Common myeloid progenitor, CD34-positive (primary cell): Measurements from ENCODE around the gene TTC3.

Experiments
- CTCF ChIA-PET: fragments of 350-600 bp; sonication (Branson Sonifier 250); formaldehyde crosslinking; loops from one replicate; lab custom pipeline; 2021; ENCODE audit warnings: antibody characterized with exemption; lab: Charles Lee
- POLR2A ChIA-PET: fragments of 350-600 bp; sonication (Branson Sonifier 250); formaldehyde crosslinking; loops from one replicate; lab custom pipeline; 2021; ENCODE audit warnings: antibody characterized with exemption; lab: Charles Lee
- DNase-seq, 3 donors: peaks; one replicate each; pipeline versions ENCODE4 v3.0.0 to v3.0.0-alpha.2; 2013
- H3K27ac ChIP-seq, 2 experiments: 1 replicate in 1 of 2; 2 replicates in 1 of 2; pipeline ENCODE4 v1.7.0; 2013; ENCODE audit warnings: inconsistent platforms in 2 of 2, low read length in 2 of 2, mild to moderate bottlenecking in 2 of 2, low read depth in 1 of 2, moderate library complexity in 1 of 2; ENCODE audit not compliant: severe bottlenecking in 2 of 2, insufficient read depth in 1 of 2, poor library complexity in 1 of 2
- H3K27me3 ChIP-seq, 5 experiments: replicated peaks in 2 of 5; 1 replicate in 3 of 5; 2 replicates in 2 of 5; pipeline versions ENCODE4 v1.6.1 to v1.7.0; 2013; ENCODE audit warnings: low read length in 4 of 5, mild to moderate bottlenecking in 2 of 5, moderate library complexity in 2 of 5, inconsistent platforms in 1 of 5; ENCODE audit not compliant: insufficient read depth in 5 of 5, control insufficient read depth in 4 of 5
- H3K36me3 ChIP-seq, 4 experiments: 1 replicate in 2 of 4; 2 replicates in 2 of 4; pipeline versions ENCODE4 v1.6.1 to v1.7.0; 2013; ENCODE audit warnings: low read length in 3 of 4, control low read depth in 1 of 4, mild to moderate bottlenecking in 1 of 4; ENCODE audit not compliant: control insufficient read depth in 4 of 4, insufficient read depth in 4 of 4
- H3K4me1 ChIP-seq, 4 experiments: 1 replicate in 3 of 4; 2 replicates in 1 of 4; pipeline versions ENCODE4 v1.6.1 to v1.7.1; 2013; ENCODE audit warnings: low read length in 3 of 4, mild to moderate bottlenecking in 3 of 4, control low read depth in 1 of 4, inconsistent platforms in 1 of 4, moderate library complexity in 1 of 4; ENCODE audit not compliant: control insufficient read depth in 4 of 4, insufficient read depth in 4 of 4; ENCODE audit errors: control extremely low read depth in 1 of 4
- H3K4me3 ChIP-seq, 7 experiments: 1 replicate in 4 of 7; 2 replicates in 3 of 7; pipeline versions ENCODE4 v1.5.1 to v1.7.0; 2013; ENCODE audit warnings: mild to moderate bottlenecking in 7 of 7, low read length in 6 of 7, moderate library complexity in 6 of 7, inconsistent platforms in 2 of 7, low read depth in 2 of 7, control low read depth in 1 of 7; ENCODE audit not compliant: insufficient read depth in 4 of 7, control insufficient read depth in 1 of 7; ENCODE audit errors: extremely low read depth in 1 of 7
- H3K9me3 ChIP-seq, 5 experiments: 1 replicate in 4 of 5; 2 replicates in 1 of 5; pipeline versions ENCODE4 v1.6.1 to v1.7.1; 2013; ENCODE audit warnings: low read length in 4 of 5, mild to moderate bottlenecking in 2 of 5, inconsistent platforms in 1 of 5, low read depth in 1 of 5, moderate library complexity in 1 of 5; ENCODE audit not compliant: control insufficient read depth in 4 of 5, insufficient read depth in 2 of 5; ENCODE audit errors: control extremely low read depth in 1 of 5
- WGBS: methylation state at CpG from one replicate; pipeline ENCODE4 v1.1.5; 2013; ENCODE audit not compliant: insufficient coverage; 5-methylcytosine and 5-hydroxymethylcytosine counted together

The TTC3 gene

DNA sequence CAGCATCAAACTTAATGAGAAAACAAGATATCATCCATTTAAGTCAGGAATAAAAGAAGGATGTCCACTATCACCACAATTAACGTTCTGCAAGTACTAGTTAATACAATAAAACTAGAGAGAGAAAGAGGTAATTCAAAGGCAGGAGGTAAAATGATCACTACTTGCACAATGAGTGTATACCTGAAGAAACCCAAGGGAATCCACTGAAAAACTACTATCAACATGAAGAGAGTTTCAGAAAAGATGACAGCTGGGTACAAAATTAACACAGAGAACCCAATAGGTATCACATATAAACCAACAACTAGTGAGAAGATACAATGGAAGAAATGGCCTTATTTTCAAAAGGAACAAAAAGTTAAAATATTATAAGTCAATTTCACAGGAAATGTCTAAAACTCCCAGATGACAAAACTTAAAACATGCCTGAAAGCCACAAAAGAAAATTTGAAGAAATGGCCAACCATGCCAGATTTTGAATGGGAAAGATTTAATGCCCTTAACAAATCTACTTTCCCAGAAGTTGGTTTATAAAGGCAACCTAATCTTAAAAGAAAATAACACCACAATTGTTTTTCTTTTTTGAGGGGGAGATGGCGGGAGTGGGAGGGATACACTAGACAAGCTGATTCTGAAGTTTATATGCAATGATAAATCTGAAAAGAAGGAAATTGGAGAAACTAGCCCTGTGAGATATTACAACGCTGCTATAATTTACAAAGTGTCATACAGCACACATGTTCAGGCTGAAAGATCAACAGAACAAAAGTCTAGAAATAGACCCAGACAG is 176.3 kb downstream of the TTC3 start:
- no peak overlapping the region for H3K4me3 ChIP-seq
- no peak overlapping the region for H3K27ac ChIP-seq
- CTCF ChIA-PET: interaction anchor here (0.8 to 2.0 kb wide), 3 partner anchors 10 to 99 kb away, joined by 3 to 5 read pairs (median 4); no protein-coding TSS in a partner anchor
- H3K36me3 ChIP-seq: peaks cover 0 to 3% (median 0%) of the 10 kb centered on the region in 4 experiments
- peaks cover 4 to 39% (median 20%) of the 10 kb centered on the region in 4 experiments for H3K4me1 ChIP-seq
- no peaks in the 10 kb centered on the region for H3K27me3 ChIP-seq
- WGBS: no CpG with 5 or more reads among the region's 3 CpGs
- peaks cover 0 to 2% (median 0%) of the 10 kb centered on the region in 5 experiments for H3K9me3 ChIP-seq
- no peak for DNase-seq
- POLR2A ChIA-PET: no interaction called here

- WGBS: no CpG with 5 or more reads among the region's 2 CpGs
- H3K4me1 ChIP-seq: peaks cover 3 to 36% (median 9%) of the 10 kb centered on the region in 4 experiments
- H3K9me3 ChIP-seq: peaks cover 0 to 2% (median 0%) of the 10 kb centered on the region in 5 experiments
- POLR2A ChIA-PET: interaction anchor here (0.6 kb wide), 1 partner anchor 114 kb away, joined by 3 read pairs; no protein-coding TSS in a partner anchor
- no peaks in the 10 kb centered on the region for H3K27me3 ChIP-seq
- no peak overlapping the region for H3K4me3 ChIP-seq
- H3K27ac ChIP-seq: no peak overlapping the region
- peak in 2 of 3 donors; percentile 55 to 62 for DNase-seq
- H3K36me3 ChIP-seq: peaks cover 0 to 5% (median 0%) of the 10 kb centered on the region in 4 experiments
- CTCF ChIA-PET: interaction anchor here (0.6 to 2.0 kb wide), 8 partner anchors 12 to 171 kb away, joined by 3 to 6 read pairs (median 3); no protein-coding TSS in a partner anchor
Measured at GRCh38 chr21:37251294-37251634, 178.2 kb downstream of the TTC3 start.
